ENCODE data around the gene SLC39A11. TPM values are rescaled to one million over a fixed set of nuclear protein-coding genes. Genes with fewer than 3 reads are reported as not detected.

The SLC39A11 gene
- total RNA-seq, 1 experiment from 2014 or later = 15.2 TPM

GRCh38 chr17:73058022-73058421 lies 34.5 kb downstream of the SLC39A11 start:
- Histone ChIP-seq H2AFZ (ENCODE audit: low read length) (no peak overlapping the region), H3K23me2 (ENCODE audit: insufficient read length, low read depth, low read length, poor library complexity, severe bottlenecking) (no peaks in the 10 kb centered on the region), H4K20me1 (ENCODE audit: control insufficient read depth, insufficient read depth, insufficient read length) (no peaks in the 10 kb centered on the region), H3K9me3 (ENCODE audit: control insufficient read depth, low read depth, low read length) (no peaks in the 10 kb centered on the region), H2BK120ac (ENCODE audit: low read depth, low read length, poor library complexity, severe bottlenecking) (no peak overlapping the region), H3K4ac (ENCODE audit: low read depth, low read length) (no peak overlapping the region), H3K79me1 (ENCODE audit: insufficient read depth, low read depth, low read length, poor library complexity, severe bottlenecking) (no peaks in the 10 kb centered on the region), H3K79me2 (ENCODE audit: insufficient read depth, low read length) (no peaks in the 10 kb centered on the region), H3K4me1 (ENCODE audit: insufficient read depth, low read length) (no peaks in the 10 kb centered on the region), H2BK15ac (ENCODE audit: low read depth, low read length) (no peak overlapping the region), H3K56ac (ENCODE audit: insufficient read length, low read depth, low read length) (no peak overlapping the region), H3K18ac (ENCODE audit: insufficient read length, low read depth, low read length) (no peak overlapping the region), H3T11ph (ENCODE audit: low read length) (no peak overlapping the region), H3K23ac (ENCODE audit: insufficient read length, low read depth, low read length) (no peak overlapping the region), H3K27ac (ENCODE audit: insufficient read length, low read depth, low read length) (no peak overlapping the region), H3K27me3 (ENCODE audit: insufficient read depth, low read length) (no peaks in the 10 kb centered on the region), H3K14ac (ENCODE audit: insufficient read depth, low read length) (no peak overlapping the region), H2BK5ac (ENCODE audit: insufficient read length, low read length) (no peak overlapping the region), H2BK12ac (ENCODE audit: insufficient read length, low read depth, low read length) (no peak overlapping the region), H2BK20ac (ENCODE audit: low read depth, low read length, poor library complexity, severe bottlenecking) (no peak overlapping the region), H3K4me2 (ENCODE audit: insufficient read depth, insufficient read length, low read length) (no peak overlapping the region), H2AK5ac (ENCODE audit: insufficient read length, low read length) (no peak overlapping the region), H4K91ac (ENCODE audit: insufficient read length, low read depth, low read length) (no peak overlapping the region), H4K8ac (replicated peaks; ENCODE audit: insufficient read length, low read depth, low read length) (no peak overlapping the region), H4K5ac (ENCODE audit: insufficient read length, low read depth, low read length) (no peak overlapping the region), H3K9ac (ENCODE audit: extremely low read depth, insufficient read length, low read length) (no peak overlapping the region)
- DNase-seq = no peak
- no peak overlapping the region for H3K27ac Mint-ChIP-seq
- no peaks in the 10 kb centered on the region for H3K27me3 Mint-ChIP-seq (ENCODE audit: low read depth)
- H3K9me3 Mint-ChIP-seq = no peaks in the 10 kb centered on the region
- H3K4me1 Mint-ChIP-seq = no peaks in the 10 kb centered on the region
- no peak overlapping the region for H3K4me3 Mint-ChIP-seq
- H3K36me3 Mint-ChIP-seq (ENCODE audit: insufficient read depth in 1 of 3, low read depth in 3 of 3) = no peaks in the 10 kb centered on the region
- no CpG with 5 or more reads among the region's 6 CpGs for WGBS (ENCODE audit: extremely low coverage, insufficient read length, low lambda C conversion rate)
- no peak for TF ChIP-seq CTCF (conservative IDR thresholded peaks at IDR 0.05)
